Retina (tissue), 1 donor: Measurements from ENCODE around the gene SNX20.

Experiments
- DNase-seq: peaks from one replicate; pipeline ENCODE4 v3.0.0-alpha.2; 2016

SNX20 gene

DNA sequence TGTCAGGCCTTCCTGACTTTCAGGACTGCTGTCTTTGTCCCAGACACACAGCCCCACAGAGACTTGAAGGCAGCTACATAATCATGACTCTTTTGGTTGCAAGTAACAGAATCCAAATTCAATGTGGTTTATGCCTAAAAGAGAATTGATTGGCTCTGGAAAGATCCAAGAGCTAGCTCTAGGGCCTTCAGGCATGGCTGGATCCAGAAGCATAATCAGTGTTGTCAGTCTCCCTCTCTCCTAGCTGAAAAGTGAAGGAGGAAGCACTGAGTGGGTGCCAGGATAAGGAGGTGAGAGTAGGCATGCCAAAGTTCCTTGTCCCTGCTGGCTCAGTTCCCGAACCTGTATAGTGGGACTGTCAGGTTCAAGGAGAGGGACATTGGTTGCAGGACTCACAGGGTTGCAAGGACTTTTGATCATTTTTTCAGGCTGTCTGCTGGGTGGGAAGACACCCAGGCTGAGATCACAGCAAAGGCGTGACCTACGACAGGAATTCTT, 25.5 kb downstream of the SNX20 start:
- no peak for DNase-seq

DNA sequence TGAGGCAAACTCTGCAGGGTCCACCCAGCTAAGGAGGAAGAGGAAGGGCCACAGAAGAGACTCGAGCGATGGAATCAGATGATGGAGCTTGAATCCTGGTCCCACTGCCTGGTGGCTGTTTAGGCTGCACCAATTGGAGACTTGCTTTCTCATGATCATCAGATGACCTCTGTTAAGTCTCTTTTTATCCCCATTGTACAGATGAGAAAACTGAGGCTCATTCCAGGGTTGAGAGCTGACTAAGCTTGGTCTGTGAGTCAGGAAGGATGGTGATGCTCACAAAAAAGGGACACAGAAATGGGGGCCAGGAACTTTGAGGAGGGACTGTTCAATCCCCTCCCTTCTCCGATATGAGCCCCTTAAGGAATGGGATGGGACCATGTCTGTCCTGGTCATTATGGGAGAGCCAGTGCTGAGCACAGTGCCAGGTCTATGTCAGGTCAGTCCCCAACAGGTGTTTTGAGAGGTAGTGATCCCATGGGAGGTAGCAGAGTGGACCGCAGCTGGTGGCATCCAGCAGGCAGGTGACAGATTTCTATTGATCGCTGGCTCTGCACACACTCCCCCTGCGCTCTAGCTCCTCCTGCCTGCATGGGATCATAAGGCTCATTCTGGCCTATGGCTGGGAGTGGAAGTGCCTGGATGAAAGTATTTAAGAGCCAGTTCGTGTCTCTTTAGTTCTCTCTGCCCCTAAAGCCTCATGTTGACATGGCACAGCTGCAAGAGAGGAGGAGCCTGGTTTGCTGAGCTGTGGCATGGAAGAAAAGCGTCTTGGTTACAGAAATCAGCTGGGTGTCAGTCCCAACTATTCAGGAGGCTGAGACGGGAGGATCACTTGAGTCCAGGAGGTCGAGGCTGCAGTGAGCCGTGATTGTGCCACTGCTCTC, 27.2 kb downstream of the SNX20 start:
- DNase-seq = no peak

DNA sequence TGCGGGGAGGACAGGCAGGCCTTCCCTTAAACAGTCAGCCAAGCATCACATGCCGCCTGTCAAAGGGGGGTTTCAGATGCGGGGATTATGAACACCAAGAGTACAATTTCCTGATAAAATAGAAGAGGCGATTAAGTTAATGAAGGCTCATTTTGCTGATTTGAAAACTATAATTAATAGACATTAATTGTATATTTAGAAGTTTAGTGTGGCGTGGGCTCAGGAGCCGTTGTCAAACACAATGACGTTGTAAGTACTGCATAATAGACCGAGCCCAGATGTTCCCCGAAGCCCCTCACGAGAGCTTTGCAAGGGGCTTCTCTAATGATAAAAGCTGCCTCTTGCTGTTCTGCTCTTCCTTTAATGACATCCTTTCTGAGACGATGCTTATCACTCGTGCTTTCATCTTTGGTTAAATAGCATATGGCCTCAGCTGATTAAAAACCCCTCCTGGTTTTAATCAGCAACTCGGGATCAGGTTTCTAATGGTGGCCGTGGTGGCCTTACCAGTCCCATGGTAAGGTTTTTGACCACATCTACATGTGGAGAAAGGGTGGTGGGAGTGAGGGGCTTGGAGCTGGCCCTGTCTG, 28.2 kb downstream of the SNX20 start:
- no peak for DNase-seq

DNA sequence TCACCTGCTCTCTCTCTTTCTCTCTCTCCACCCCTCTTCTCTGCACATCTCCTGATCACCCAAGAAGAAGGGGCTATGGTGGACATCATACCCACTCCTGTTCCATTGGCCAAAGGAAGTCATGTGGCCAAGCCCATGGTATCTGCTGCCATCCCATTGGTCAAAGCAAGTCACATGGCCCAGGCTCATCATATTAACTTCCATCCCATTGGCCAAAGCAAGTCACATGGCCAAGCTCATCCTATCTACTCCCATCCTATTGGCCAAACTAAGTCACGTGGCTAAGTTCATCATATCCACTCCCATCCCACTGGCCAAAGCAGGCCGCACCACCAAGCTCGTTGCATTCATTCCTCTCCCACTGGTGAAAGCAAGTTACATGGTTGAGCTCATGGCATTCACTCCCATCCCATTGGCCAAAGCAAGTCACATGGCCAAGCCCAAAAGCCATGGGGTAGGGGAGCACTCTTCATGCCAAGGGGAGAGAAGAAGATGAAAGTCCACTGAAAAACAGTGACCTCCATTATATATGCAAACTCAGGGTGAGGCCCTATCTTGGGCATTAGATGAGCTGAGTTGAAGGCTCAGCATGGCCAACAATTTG, 29.2 kb downstream of the SNX20 start:
- no peak for DNase-seq

DNA sequence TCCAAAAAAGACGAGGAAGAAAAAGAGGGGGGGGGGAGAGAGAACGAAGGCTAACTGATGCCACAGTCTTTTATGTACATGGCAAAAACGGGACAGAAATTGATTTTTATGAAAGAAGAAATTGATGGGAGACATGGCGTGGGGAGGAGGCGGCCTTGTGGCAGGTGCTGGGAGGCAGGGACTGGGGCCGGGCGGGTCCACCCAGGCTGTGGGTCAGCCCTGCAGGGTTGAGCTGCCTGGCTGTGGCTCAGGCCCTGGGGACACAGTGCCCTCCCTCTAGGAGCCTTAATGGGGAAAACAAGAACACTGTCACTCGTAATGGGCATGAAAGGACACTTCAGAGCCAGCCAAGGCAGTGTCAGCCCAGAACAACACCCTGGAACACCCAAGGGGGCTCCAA, 34.8 kb downstream of the SNX20 start:
- no peak for DNase-seq

DNA sequence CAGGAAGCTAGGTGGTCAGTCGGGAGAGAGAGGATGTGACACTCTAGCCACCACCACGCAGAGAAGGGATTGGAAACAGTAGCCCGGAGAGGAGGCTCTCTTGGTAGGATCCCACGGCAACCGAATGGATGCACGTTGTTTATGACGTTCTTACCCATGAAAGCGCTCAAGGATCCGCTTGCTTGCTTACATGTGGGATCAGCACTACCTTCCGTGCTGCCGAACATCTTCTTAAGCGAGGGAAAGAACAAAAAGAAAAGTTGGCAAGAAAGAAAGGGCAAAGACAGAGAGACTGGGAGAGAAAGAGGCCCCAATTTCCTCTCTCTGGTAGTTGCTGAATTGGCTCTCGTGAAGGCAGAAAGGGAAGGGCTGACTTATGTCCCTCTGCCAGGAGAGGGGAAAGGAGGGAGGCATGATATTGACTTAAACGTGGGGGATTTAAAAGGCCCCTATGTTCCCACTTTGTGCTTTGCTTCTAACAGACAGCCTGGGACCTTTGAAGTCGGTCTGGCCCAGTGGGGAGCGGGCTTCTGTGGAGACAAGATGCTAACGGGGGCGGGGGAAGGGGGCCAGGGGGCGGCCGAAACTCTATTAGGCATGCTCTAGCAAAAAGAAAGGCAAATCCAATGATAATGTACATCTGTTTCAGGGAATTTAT, 35.4 kb downstream of the SNX20 start:
- DNase-seq = no peak

DNA sequence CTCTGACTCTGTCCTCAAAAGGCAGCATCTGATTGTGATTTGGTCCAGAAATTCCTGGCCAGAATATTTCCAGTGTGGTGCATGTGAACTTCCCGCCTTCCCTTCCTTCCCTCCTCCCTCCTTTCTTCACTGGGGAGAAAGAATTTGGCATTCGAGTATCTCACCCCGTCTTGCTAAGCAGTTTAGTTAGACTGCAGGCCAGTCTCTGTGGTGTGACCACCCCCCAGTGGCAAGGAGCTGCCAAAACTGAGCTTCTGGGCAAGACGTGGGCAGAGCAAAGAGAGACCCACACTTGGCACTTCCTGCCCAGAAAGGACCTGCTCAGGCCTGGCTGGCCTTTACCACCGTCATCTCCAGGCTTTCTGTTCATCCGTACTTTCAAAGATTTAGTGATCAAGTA, 36.4 kb downstream of the SNX20 start:
- DNase-seq = no peak

DNA sequence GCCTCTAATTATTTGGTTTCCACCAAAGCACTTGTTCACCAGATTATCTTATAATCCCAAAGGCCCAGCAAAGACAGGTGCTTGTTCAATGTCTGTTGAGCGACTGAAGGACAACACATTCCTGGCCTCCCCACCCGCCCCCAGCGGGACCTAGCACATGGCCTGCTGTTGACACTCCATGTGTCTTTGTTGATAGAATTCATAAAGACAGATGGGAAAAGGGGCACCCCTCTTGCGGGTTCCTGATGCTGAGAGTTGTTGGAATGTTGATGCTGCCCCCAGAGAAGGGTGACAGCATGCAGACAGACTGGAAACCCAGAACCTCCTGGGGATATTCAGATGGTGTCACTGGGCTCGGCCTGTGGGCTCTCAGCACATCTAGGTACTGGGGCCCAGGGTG, 36.9 kb downstream of the SNX20 start:
- no peak for DNase-seq

DNA sequence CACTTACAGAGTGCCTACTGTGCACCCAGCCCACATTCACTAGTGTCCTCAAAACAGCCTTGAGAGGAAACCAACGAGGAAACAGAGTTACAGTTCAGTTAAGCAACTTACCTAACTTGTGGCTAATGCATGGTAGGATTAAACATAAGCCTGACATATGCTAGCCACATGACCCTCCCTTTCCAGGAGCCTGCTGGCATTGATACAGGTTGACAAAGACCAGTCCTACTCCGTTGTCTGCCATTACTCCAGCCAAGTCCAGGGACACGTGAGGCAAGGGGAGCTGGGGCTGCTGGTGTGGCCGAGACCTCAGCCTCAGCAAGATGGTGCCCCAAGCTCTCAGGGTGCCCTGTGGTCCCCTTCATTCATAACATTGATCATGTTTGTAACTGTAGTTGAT, 37.9 kb downstream of the SNX20 start:
- no peak for DNase-seq

DNA sequence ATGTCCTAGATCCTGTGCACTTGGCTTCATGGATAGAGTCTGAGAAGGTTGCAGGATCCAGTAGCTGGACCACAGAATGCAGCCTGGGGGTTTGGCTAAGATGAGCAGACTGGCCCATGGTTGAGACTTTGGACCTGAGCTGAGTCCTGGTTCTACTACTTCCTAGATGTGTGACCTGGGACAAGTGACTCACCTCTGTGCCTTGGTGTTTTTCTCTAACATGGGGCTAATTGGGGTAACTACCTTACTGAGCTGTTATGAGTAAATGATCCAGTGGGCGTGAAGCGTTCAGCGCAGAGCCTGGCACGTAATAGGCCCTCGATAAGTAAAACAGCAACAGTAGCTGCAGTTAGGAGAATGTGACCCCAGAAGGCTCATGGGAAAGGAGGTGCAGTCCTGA, 38.8 kb downstream of the SNX20 start:
- no peak for DNase-seq

DNA sequence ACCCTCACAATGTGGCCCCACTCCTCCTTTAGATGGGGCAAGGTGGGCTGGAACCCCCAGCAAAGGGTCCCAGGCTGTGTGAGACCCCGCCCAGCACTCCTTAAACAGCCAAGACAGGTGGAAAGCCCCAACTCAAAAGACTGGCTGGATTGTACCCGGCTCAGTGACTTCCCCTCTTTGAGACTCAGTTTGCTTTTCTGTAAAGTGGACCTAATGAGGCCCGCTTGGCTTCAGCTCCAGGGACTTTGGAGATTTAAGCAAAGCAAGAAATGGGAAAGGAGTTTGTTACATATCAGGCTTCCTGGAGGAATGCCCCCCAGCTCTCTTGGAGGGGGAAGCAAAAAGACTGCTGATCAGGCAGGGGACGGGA, 39.3 kb downstream of the SNX20 start:
- DNase-seq = no peak

DNA sequence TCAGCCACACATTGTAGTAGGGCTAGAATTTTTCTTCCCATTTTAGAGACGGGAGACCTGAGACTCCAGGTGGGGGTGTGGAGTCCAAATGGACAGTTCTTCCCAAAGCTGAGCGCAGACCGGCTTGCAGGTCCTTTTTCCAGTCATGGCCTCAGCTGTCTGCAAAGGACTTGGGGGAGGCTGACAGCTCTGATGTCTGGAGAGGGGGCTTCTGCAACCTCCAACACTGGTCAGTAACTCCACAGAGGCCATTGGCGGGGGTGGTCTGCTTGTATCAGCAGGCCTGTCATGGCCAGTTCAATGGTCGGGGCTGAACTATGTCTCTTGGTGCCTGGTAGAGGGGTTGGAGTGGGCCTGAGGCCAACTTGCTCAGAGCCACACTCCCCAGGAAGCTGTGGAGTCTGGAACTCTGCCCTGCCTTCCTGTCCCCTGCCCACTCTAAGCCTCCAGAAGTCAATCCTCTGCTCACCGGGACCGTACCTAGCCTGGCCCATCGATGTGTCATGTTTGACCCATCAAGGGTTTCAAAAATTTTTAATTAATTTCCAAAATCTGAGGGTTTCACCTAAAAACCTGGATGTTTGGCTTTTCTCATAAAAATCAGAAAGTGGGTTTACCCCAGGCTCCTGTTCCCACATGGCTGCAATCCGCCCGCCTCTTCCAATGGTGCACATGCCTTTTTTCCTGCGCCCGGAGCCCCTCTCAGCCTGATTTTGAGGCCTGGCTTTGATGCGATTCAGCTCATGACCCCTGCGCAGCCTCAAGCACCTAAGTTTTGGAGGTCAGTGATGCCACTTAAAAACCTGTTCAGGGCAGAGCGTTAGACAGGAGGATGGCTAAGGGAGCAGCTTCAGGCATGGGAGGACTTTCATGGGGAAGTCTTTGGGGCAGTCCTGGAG, 39.9 kb downstream of the SNX20 start:
- no peak for DNase-seq

DNA sequence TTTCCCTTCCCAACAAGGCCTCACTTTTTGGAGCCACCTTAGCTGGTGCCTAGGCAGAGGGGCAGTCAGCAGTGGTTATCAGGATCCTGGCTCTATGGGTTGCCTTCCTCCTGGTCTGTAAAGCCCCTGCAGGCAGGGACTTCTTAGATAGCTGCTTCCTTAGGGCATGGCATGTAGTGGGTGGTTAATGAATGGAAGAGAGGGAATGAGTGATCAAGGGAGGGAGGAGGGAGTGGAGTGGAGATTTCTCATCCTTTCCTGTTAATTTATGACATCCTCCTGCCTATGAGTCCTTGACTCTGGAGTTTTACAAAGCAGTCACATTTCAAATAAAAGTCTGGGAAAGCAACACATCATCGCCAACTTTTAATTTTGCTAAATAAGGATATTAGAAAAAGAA, 40.7 kb downstream of the SNX20 start:
- no peak for DNase-seq

DNA sequence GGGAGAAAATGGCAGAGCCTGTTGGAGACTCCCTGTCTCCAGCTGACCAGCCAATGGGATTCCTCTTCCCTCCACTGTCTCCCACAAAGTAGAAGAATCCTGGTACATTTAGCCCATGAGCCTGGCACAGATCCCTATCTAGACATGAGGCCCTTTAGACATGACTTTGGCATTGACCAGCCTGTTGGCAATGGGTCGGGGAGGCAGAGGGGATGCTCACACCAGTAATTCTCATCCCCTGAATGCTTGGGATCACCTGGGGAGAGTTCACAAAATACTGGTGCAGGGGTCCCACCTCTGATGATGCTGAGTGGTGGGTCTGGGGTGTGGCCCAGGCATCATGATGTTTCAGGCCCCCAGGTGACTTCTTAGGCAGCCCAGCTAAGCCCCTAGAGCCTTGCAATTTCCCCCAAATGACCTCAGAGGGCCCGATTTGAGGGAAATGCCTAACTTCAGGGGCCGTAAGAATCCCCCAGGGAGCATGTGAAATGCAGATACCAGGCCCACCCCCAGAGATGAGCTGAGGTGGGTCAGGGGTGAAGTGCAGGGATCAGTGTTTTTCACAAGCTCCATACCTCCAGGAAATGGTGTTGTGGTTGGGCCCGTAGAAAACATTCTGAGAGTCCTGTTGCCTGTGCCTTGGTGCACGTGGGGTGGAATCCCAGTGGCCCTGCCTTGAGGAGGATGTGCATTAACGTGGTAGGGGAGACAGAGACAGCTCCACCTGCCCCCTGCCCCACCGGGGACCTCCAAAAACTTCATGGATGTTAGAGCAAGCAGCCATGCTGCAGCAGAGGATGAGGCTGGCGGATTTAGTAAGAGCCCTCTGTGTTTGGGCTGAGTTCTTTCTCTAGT, 42.1 kb downstream of the SNX20 start:
- no peak for DNase-seq

DNA sequence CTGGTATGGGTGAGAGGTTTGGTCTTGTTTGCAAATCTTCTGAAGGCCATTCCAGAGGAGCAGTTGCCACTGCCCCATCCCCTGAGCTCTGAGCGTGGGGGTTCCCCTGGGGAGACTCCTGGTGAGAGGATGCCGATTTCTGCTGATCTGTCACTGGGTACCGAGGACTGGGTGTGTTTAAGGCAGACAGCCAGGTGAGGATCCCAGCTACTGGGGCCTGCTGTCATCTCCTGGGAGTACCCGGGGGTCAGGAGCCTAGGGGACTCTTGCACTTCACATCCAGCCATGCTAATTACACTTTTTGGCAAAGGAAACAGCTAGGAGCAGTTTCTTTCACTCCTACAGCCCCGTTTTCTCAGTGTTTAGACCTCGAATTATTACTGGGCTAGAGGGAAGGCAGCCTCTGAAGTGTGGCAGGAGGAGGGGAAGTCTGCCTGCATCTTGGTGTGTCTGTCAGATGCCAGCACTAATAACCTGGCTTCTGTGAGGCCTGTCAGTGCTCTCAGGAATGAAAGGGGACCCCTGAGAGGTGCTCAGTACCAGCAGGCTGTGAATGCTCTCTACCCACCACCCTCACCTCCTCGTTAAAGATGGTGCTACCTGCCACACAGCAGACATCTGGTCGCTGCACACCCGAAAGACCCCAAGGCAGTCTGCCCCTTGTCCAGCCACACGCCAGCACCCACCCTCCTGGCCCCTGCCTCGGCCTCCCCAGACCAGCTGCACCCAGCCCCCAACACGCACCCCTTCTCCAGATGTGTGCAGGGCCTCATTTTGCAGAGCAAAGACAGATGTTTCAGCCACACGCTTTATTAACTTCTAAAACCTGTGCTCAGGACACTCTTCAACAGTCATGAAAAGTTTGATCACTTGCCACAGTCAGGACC, 43.2 kb downstream of the SNX20 start:
- DNase-seq = no peak

DNA sequence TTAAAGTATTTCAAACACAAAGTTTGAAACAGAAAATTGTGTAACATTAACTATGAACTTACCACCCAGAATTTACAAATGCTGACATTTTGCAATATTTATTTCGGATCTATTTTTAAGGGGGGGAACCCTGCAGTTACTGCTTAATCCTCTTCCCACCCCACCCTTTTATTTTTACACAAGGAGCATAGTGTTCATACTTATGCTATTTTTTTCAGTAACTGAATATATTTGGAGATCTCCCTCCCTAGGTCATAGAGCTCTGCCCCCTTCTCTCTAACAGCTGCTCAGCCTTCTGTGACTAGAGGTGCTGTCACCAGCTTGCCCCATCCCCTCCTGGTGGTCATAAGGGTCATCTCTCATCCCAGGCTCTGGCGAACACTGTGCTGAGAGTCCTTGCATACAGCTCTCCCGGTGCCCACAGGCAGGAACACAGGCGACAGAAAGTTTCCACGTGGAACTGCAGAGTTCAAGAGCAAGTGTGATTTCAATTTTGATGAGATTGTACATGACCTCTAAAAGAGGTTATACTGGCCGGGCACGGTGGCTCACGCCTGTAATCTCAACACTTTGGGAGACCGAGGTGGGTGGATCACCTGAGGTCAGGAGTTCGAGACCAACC, 44.2 kb downstream of the SNX20 start:
- no peak for DNase-seq

DNA sequence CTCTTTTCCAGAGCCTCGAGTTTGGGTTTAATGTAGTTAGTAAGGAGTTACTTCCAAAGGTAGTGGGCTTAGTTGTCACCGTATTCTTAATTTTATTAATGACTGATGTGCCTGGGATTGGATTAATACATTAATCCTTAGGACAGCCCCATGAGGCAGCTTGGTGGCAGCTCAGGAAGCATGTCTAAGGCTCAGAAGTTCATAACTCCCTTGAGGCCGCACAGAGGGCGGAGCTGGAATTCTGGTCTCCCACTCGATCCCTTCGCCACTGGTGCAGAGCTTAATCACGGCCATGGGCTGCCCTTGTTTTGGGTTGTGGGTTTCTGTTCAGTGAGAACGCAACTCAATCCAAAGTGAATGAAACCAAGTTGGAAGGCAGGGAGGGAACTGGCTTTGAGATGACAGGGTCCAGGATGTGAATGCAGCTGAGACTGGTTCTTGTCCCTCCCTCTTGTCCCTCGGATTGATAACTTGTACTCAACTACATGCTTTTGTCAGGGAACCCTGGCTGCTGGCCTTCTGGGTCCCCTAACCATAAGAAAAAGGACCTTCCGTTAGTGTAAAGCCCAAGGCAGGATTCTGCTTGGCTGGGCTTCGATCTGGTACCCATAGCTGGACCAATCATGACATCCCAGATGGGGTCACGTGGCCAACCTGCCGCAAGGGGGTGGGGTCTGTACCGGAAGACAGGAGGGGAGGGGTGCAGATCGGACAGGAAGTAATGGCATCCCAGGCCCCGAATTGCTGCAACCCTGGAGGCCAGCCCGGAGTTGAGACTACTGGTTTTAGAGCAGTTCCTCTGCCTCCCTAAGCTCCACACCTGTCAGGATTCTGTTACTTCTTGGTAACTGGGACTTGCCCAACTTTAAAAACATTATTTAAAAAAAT, 45.4 kb downstream of the SNX20 start:
- no peak for DNase-seq

DNA sequence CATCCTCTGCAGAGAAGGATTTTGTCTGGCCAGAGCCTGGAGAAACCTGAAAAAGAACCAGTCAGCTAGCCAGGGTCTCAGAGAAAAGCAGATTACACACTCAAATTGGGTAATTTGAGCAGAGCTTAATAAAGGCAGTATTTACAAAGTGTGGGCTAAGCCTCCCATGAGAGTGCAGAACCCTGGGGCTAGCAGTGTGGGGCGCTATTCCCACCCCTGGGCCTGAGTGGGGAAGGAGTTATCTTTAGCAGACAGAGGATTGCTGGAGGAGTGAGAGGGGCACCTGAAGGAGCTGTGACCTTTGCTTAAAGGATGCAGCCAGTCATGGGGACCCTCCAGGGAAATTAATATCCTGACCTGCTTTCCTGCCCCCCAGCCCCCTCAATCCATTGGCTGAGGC, 46.2 kb downstream of the SNX20 start:
- no peak for DNase-seq

DNA sequence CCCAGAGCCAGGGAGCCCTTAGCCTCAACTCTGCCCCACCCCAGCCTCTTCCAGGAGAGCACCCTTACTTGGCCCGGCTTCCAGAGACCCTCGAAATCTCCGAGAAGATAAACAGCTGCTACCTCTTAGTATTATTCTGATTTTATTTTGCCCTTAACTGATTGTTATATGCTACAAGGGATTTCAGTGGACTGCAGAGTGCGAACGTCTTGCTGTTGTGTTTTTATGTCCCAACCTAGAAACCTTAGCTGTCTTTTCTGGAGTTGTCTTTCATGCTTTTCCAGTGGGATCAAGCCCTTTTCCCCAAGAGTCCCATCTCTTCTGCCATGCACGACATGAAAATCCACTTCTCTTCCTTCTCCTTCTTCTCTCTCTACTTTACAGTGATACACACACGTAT, 47.0 kb downstream of the SNX20 start:
- DNase-seq = no peak
